RKO (cell line): Measurements from ENCODE around the gene SLC9A3.
"Not testable (repeated sequence)": the region's sequence is repeated elsewhere in the genome, so short reads cannot be mapped to it uniquely, and the experiment has no call there.

Experiments
- DNase-seq: peaks from one replicate; pipeline ENCODE4 v3.0.0-alpha.2; 2016; ENCODE audit warnings: low spot score

SLC9A3 gene

DNA sequence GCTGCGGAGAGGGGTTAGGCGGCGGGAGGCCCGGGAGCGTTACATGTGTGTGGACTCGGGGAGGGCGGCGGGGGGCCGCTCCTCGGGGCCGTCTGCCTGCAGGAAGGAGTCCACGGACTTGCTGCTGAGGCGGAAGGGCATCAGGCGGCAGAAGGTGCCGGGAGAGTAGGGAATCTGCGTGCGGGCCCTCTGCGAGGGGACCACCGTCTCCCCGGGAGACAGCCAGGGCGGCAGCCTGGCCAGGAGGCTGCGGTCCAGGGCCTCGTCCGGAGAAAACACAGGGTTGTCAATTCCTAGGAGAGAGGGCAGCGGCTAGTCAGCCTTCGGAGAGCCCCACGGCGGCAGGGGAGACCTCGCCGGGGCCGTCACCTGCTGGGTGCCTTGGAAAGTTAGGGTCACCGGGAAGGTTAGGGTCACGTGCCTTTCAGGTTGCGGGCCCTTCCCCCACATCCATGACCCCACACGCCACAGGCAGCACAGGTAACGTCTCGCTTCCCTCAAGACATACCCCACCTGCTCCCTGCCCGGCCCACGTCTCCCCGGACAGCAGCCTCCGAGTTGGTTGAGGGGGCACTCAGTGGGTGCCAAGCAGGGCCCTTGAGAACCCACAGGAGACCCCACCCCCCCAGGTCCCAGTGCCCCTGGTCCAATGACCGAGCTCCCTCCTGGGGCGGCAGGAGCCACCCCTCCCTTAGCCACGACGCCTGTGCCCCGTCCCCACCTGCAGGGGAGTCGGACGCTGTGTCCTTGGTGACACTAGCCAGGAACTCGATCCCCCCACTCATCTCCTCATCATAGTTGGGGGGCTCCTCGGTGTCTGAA is 49.2 kb downstream of the SLC9A3 start:
- no peak for DNase-seq

DNA sequence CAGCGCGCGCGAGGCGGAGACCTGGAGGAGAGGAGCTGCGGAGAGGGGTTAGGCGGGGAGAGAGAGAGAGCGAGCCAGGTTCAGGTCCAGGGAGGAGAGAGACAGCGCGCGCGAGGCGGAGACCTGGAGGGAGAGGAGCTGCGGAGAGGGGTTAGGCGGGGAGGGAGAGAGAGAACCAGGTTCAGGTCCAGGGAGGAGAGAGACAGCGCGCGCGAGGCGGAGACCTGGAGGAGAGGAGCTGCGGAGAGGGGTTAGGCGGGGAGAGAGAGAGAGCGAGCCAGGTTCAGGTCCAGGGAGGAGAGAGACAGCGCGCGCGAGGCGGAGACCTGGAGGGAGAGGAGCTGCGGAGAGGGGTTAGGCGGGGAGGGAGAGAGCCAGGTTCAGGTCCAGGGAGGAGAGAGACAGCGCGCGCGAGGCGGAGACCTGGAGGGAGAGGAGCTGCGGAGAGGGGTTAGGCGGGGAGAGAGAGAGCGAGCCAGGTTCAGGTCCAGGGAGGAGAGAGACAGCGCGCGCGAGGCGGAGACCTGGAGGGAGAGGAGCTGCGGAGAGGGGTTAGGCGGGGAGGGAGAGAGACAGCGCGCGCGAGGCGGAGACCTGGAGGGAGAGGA is 49.9 kb downstream of the SLC9A3 start:
- DNase-seq, result not testable (repeated sequence)

DNA sequence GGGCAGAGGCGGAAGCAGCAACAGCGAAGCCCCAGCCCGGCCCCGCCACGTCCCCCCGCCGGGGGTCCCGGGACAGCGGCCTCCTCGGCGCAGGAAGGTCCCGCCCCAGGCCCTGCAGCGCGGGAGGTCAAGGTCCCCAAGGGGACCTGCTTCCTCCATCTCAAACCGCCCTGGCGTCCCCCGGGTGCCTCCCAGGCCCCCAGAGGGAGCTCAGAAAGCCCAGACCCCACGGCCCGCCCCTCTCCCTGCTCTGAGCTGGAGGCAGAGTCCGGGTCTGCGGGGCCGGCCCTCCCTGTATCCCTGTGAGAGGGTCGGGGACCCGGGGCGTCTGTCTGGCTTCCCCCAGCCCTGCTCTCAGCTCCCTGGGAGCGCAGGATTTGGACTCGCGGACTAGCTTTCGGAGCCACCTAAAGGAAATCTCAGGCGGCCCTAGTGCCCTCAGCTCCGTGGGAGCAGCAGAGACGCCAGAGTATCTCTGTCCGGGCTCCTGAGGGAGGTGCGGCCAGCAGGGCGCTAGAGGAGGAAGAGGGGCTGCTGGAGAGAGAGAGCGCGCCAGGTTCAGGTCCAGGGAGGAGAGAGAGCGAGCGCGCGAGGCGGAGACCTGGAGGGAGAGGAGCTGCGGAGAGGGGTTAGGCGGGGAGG is 50.6 kb downstream of the SLC9A3 start:
- DNase-seq, result peak; percentile 51

DNA sequence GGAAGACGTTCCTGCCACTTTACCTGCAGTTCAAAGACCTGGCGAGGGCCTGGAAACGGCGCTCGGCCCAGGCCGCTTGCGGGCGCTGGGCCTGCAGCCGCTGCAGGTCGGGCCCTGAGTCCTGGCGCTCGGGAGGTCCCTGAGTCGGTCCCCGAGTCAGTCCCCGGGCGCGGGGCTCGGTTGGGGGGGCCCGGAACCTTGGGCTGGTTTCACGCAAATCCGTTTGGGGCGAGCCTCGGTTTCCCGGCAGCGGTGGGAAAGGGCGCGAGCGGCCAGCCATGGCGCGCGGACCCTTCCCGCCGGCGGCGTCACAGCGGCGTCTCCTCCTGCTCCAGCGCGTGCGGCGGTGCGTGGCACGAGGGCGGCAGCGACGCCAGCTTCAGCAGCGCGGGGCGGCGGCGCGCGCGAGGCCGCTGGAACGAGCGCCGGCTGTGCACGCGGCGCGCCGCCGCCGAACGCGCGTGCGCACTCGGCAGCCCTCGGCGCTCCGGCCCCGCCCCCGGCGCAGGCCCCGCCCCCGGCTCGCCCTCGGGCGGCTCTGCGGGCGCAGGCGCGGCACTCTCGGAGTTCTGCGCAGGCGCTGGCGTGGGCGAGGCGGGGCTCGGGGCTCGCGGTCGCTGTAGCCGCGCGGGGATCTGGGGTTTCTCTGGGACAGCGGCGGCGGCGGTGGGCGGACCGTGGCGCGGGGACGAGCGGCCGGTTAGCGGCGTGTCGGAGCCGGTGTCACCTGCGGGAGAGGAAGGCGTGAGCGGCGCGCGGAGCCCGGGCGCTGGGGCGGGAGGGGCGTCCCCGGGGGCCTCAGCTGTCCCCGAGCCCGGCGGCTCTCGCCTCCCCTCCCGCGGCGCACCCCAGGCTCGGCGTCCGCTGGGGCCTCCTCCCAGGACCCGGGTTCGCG is 51.3 kb downstream of the SLC9A3 start:
- DNase-seq, result peak; percentile 89

DNA sequence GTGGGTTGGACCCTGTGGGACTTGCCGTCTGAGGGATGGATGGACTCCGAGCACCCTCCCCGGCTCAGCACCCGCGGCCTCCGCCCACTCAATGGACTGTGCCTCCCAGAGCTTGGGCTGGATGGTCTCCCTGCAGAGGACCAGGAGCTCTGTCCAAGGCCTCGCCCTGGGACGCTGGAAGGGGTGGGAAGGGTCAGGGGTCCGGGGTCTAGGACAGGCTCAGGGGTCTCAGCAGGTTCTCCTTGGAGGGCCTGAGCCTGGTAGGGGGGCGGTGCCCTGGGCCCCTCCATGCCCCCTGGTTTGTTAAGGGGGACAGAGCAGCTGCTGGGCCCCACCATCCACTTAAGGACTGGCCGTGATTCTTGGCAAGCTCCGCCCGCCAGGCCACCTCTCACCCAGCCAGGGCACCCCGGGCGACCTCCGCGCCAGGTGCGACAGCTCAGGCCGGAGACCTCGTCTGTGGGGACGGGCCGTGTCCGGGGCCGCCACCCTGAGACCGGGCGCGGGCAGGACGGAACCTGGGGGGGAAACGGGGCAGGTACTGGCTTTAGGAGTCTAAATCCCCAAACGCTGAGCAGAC is 52.1 kb downstream of the SLC9A3 start:
- DNase-seq, result peak; percentile 45

DNA sequence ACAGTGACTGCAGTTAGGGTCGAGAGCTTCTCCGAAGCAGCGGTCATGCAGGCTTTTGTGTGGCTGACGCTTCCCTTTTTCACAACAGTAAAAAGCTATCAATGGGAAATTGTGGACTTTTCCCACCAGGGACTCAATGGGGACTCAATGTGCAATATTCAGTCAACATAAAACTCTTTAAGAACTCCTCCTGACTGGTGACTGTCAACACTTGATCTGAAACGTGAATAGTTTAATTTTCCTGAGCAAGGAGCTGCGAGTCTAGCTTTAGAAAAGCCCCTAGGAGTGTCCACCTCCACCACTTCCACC is 52.5 kb downstream of the SLC9A3 start:
- DNase-seq, result no peak

DNA sequence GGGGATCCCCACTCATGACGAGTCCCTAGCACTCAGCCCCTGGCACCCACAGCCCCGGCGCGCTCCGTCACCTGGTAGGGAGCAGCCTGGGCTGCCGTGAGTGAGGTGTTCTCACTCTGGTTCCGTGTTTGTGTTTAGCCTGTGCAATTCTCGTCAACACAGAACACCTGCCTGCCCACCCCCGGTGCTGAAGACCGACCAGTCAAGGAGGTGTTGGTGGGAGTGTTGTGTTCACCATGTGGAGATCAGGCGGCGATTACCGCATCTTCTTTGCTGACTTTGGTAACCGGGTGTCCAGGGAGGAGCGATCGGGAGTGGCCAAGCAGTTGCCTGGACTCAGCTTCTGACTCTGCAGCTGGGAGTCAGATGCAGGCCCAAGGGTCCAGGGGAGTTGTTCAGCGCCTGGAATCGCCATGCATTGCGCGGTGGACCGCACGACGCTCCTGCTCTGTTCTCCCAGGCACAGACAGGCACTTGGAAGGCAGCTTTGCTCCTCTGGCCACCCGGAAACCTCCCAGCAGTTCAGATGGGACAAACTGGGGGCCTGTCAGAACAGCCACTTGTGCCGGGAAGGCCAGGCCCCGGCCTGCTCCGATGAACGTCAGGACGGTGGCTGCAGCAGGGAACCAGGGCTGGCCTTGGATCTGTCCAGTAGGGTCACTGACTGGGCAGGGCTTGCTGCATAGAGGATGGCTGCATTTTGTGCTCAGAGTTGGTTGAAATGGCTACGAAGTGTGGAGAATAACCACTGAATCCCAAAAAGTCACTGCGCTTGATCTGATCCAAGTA is 53.1 kb downstream of the SLC9A3 start:
- no peak for DNase-seq

DNA sequence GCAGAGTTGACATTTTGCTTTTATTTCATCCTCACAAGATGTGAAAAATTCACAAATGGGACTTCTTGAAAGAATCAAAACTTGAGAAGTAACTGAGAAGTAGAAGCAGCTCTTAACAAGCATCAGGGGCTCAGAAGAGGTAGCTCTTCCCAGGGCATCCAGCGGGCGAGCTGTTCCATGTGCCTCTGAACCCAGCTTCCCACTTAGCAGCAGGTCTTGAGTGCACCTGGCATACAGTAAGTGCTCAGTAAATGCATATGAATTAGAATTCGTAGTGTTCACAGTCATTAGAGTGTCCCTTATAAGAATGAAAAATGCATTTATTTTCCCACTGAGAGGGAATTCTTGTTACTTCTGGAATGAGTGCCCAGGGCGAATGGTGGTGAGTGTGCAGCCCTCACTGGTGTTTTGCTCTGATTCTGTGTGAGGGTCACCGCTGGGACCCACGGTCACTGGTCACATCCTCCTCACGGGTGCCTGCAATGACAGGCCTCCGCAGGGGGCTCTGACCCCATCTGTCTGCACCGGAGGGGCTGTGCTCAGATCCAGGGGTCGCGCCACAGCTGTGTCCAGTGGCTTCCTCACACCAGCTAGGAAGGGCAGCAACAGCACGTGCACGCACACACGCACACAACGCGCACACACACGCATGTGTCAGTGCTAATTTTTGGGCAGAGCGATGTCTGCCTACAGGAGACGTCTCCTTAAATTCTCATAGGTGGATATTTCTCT is 54.3 kb downstream of the SLC9A3 start:
- DNase-seq, result no peak

DNA sequence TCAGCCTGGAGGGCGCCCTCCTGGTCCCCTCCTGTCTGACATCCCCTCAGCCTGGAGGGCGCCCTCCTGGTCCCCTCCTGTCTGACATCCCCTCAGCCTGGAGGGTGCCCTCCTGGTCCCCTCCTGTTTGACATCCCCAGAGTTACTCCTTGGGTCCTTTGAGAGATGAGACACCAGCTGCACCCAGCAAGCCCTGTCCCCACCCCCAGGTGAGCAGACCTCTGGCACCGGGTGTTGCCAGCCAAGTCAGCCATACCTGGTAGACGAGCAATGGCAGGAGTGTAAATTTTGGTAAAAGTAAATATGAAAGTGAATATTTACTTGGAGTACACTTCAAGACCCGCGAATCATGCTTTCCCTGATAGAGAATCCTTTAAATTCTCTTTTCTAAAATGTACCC is 55.8 kb downstream of the SLC9A3 start:
- DNase-seq, result no peak

DNA sequence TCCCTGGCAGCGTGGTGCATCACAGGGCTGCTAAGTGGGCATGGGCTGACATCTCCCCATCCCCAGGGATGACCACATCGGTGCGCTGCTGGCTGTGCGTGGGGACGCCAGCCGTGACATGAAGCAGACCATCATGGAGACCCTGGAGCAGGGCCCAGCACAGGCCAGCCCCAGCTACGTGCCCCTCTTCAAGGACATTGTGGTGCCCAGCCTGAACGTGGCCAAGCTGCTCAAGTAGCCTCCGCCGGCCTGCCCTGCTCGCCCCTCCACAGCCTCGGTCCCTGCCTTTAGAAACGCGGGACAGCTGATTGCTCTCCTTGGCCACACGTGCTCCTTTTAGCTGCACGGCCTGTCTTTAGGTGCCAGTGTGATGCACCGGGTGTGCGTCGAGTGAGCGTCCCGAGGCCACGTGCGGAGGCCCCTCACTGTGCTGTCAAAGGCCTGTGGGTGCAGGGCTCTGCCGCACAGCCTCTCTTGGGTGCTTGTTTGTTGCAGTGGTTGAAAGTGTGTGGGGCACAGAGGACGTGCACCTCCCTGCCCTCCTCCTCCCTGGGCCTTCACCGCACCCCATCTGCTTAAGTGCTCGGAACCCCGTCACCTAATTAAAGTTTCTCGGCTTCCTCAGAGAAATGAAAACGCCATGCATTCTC is 57.5 kb downstream of the SLC9A3 start:
- DNase-seq, result no peak

DNA sequence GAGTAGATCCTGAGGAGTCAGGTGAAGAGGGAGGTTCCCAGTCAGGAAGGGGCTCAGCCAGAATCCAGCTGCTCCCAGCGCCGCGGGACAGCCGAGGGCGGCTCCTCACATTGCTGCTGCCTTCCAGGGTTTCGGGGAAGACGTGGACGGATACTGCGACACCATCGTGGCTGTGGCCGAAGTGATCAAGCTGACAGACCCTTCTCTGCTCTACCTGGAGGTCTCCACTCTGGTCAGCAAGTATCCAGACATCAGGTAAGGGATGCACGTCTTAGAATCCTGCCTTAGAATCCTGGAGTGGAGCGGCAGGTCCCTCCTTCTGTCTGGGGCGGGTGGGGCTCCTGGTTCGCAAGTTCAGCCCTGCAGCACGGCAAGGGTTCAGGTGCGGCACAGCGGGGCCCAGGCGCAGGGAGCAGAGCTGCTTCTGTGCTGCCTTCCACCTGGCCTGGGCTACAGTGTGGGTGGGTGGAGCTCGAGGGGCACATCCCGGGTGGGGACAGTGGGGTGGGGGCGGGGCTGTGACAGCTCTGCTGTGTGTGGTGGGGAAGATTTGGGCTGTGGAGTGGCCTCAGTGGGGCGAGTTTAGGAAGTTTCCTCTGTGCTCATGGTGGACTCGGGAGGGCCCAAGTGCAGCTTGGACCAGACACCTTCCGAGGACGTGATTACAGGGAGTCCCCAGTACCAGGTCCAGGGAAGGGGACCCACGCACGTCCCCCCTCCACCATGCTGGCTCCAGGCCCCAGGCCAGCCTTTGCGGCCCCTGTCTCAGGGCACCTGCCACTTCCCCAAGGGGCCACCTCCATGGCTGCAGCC is 58.5 kb downstream of the SLC9A3 start:
- no peak for DNase-seq

DNA sequence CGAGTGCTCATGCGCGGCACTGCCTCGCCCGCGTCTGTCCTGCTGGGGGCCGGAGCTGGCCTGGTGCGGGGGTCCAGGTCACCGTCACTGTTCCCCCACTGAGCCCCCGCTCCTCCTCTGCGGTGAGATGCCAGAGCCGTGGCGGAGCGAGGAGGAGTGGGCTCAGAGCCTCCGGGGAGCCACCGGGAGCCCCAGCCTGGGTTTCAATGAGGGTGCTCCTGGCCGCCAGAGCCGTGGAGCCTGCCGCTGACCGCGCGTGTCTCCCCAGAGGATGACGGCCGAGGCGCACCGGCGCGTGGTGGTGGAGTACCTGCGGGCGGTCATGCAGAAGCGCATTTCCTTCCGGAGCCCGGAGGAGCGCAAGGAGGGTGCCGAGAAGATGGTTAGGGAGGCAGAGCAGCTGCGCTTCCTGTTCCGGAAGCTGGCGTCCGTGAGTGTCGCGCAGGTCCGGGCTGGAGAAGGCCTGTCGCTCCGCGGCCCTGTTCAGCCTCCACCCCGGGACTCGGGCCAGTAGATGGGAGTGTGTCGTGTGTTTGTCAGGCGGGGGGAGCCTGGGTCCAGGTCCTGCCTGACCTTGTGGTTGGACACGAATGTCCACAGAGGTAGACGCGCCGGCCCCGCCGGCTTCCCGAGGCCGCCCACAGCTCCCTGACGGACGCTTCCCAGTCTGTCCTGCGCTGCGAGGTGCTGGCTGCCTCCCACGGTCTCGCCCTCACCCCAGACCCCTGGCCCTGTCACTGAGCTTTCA is 59.2 kb downstream of the SLC9A3 start:
- no peak for DNase-seq

DNA sequence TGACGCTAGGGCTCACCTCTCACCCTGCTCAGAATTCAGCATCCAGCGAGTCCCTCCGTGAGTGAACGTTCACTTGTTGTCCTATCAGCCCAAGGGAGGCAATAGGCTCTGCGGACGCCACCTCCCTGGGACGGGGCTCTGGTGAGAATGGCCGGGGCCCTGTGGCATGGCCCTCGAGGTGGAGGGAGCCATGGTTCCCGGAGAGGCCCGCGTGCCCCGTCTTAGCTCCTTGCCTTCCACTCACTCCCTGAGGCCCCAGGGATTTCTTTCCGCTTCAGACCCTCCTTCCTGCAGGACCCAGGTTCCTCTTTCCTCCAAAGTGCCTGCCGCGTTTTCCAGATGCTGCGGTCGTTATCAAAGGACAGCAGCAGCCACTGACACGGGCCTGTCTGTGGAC is 59.8 kb downstream of the SLC9A3 start:
- DNase-seq, result no peak

DNA sequence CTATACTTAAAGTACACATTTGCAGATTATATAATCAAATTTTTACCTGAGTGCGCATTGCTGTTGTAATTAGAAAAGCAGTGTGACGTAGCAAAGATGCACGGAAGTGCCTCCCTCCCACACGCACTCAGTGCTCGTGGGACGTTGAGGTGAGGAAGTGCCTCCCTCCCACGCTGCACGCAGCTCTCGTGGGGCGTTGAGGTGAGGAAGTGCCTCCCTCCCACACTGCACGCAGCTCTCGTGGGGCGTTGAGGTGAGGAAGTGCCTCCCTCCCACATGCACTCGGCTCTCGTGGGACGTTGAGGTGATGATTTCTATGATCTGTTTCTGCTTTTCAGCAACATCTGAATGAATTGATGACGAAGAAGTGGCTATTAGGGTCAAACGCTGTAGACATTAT is 60.3 kb downstream of the SLC9A3 start:
- DNase-seq, result no peak

DNA sequence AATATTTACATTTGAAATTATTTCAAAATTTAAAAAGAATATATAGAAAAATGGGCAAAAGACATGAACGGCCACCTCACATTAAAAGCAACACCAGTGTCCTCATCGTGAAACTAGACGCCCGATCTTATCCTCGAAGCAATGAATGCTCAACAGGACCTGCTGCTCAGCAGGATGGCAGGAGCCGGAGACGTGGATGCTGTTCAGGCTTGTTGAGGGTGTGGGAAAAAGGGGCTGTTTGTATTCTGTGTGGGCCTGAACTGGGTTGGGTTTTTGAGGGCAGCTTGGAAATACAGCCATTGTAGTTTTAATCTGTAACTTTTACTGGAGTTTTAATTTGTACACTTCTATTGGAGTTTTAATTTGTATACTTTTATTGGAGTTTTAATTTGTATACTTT is 60.9 kb downstream of the SLC9A3 start:
- DNase-seq, result no peak

DNA sequence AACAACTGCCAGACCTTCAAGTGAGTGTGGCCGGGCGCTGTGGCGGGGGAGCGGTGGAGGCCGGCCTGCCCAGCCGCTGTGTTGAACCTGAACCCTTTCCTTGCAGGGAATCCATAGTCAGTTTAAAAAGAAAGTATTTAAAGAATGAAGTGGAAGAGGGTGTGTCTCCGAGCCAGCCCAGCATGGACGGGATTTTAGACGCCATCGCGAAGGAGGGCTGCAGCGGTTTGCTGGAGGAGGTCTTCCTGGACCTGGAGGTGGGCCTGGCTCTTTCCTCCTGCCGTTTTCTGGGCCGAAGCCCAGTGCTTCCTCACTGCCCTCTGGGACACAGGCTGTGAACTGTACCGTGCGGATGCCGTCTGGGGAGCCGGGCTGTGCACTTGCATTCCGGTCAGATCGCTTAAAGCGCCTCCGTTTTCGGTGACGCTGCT is 62.2 kb downstream of the SLC9A3 start:
- DNase-seq, result no peak

DNA sequence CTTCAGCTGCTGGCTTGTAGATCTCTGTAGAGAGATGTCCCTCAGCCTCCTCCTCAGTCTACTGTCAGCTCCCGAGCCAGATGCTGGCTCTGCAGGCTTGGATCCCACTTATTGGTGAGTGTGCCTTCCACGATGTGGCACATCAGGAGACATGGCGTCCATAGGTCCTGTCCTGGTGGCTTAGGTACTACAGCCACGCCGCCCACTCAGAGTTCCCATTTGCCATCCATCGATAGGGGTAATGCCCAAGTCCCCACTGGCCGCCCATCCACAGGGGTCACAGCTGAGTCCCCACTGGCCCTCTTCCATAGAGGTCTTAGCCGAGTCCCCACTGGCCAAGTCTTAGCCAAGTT is 64.0 kb downstream of the SLC9A3 start:
- no peak for DNase-seq

DNA sequence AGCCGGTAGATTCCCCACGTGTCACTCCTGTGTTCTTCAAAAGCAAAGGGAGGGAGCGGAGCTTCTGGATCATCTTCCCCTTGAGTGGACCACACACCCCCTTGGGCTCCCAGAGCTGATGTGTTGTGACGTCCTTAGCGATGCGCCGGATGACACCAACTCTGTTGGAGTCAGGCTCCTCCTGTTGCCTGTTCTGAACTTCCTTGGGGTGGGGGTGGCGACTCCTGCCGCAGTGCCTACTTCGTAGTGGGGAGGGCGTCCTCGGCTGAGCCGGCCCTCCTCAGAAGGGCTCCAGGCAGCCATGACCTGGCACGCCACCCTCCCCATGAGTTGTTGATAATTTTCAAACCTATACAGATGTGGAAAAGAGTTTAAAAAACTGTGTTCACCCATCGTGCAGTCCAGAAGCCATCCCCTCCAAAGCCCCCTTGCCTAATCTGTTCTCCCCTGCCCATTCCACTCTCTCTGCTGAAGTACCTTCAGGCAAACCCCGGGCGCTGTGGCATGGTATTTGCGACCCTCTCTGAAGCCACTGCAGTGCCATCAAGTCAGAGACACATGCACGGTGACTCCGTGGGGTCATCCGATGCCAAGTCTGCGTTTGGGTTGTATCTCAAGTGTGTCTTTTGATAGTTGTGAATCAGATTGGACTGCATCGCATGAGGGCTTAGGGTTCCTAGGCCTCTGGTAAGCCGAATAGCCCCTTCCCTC is 64.5 kb downstream of the SLC9A3 start:
- DNase-seq, result no peak
